K562 (cell line): Measurements from ENCODE around the gene IL12RB2.

Experiments used
- CTCF ChIP-seq, 3 experiments: IDR thresholded peaks in 2 of 3; conservative IDR thresholded peaks in 1 of 3; 2 replicates each; pipeline ENCODE4 v1.5.1; 2011 to 2012; ENCODE audit warnings: low read length in 3 of 3, mild to moderate bottlenecking in 3 of 3, control low read depth in 2 of 3, improper control_type of control experiment in 1 of 3, inconsistent platforms in 1 of 3, low read depth in 1 of 3, mixed read lengths in 1 of 3, moderate library complexity in 1 of 3; ENCODE audit not compliant: insufficient read depth in 2 of 3
- E2F4 ChIP-seq: sonication (generic); formaldehyde crosslinking; IDR thresholded peaks from 2 replicates; pipeline ENCODE4 v1.8.0; 2022; ENCODE audit warnings: mild to moderate bottlenecking, low read depth, missing genetic modification reagents
- E2F5 ChIP-seq: sonication (generic); formaldehyde crosslinking; IDR thresholded peaks from 2 replicates; pipeline ENCODE4 v1.8.0; 2022; ENCODE audit warnings: mild to moderate bottlenecking, missing genetic modification reagents
- GABPA ChIP-seq: fragments of 200-800 bp; sonication (Bioruptor generic); conservative IDR thresholded peaks from 2 replicates; pipeline ENCODE4 v1.6.1; 2016; ENCODE audit warnings: low read depth, missing genetic modification characterization, missing compliant biosample characterization
- HCFC1 ChIP-seq: IDR thresholded peaks from 2 replicates; pipeline ENCODE4 v1.6.1; 2012; ENCODE audit warnings: low read depth, low read length, improper control_type of control experiment
- KAT8 ChIP-seq: fragments of 450-650 bp; IDR thresholded peaks from 2 replicates; pipeline ENCODE4 v1.6.1; 2016; ENCODE audit warnings: low read depth, mild to moderate bottlenecking
- NCOA2 ChIP-seq, 2 experiments: fragments of 450-650 bp; IDR thresholded peaks; 2 replicates each; pipeline ENCODE4 v1.6.1; 2018; ENCODE audit warnings: mild to moderate bottlenecking in 2 of 2, moderate library complexity in 1 of 2; ENCODE audit not compliant: partially characterized antibody in 2 of 2
- PHF8 ChIP-seq: fragments of 200-600 bp; sonication (generic); IDR thresholded peaks from 2 replicates; pipeline ENCODE4 v1.6.1; 2012; ENCODE audit warnings: mixed run types, mild to moderate bottlenecking, inconsistent platforms, low read length, moderate library complexity, borderline replicate concordance
- SMAD1 ChIP-seq: fragments of 150-350 bp; IDR thresholded peaks from 2 replicates; pipeline ENCODE4 v1.6.1; 2014; ENCODE audit warnings: low read length, low read depth; ENCODE audit not compliant: partially characterized antibody
- SMARCA4 ChIP-seq: fragments of 450-650 bp; IDR thresholded peaks from 2 replicates; pipeline ENCODE4 v1.6.1; 2016
- VEZF1 ChIP-seq: fragments of 200-800 bp; sonication (Bioruptor generic); IDR thresholded peaks from 2 replicates; pipeline ENCODE4 v1.6.1; 2017; ENCODE audit warnings: missing genetic modification characterization, missing compliant biosample characterization
- ZNF232 ChIP-seq: sonication (generic); formaldehyde crosslinking; IDR thresholded peaks from 2 replicates; pipeline ENCODE4 v1.8.0; 2022; ENCODE audit warnings: mild to moderate bottlenecking, missing genetic modification reagents
- ZNF408 ChIP-seq: fragments of 250-450 bp; sonication (Bioruptor Pico); IDR thresholded peaks from 2 replicates; pipeline ENCODE4 v1.4.0; 2020; ENCODE audit warnings: low read depth, mild to moderate bottlenecking, moderate library complexity

DNA sequence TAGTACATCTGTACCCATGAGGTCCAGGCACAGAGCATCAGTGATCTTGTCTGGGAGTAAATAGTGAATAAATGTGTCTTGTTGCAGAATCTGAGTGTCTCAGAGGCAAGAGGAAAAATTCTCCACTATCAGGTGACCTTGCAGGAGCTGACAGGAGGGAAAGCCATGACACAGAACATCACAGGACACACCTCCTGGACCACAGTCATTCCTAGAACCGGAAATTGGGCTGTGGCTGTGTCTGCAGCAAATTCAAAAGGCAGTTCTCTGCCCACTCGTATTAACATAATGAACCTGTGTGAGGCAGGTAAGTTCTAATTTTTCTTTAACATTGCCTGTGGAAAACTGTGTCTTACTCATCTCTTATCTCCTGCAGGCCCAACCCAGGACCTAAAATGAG is 43.1 kb downstream of the IL12RB2 start:
- no peak for TF ChIP-seq SMARCA4
- no peak for TF ChIP-seq ZNF408
- no peak for TF ChIP-seq SMAD1
- no peak for TF ChIP-seq E2F5 (CRISPR knock-in tag)
- no peak for TF ChIP-seq VEZF1 (CRISPR knock-in tag)
- TF ChIP-seq PHF8, result no peak
- TF ChIP-seq CTCF (IDR thresholded peaks at IDR 0.05 in 2 of 3, conservative IDR thresholded peaks at IDR 0.05 in 1 of 3; ENCODE audit: insufficient read depth in 2 of 3, low read depth in 1 of 3, low read length in 3 of 3), result no peak
- TF ChIP-seq HCFC1, result no peak
- no peak for TF ChIP-seq ZNF232
- no peak for TF ChIP-seq GABPA (tag)
- TF ChIP-seq NCOA2 (IDR thresholded peaks at IDR 0.05; ENCODE audit: partially characterized antibody in 2 of 2), result no peak
- TF ChIP-seq E2F4 (CRISPR knock-in tag), result no peak
- no peak for TF ChIP-seq KAT8
